Motor neuron (in vitro differentiated cells): Measurements from ENCODE around the gene PTPN4. TPM values are rescaled to one million over a fixed set of nuclear protein-coding genes. Genes with fewer than 3 reads are reported as not detected.
"Not testable (repeated sequence)": the region's sequence is repeated elsewhere in the genome, so short reads cannot be mapped to it uniquely, and the experiment has no call there.

Experiments
- ATAC-seq, 8 experiments: fragments of 200-7000 bp; cut with Tn5 transposase; replicated peaks in 6 of 8; 2 replicates each; pipeline ENCODE4 v1.8.0; 2021; ENCODE audit warnings: mild to moderate bottlenecking in 8 of 8, moderate library complexity in 8 of 8
- H3K27ac ChIP-seq, 2 donors: fragments of 250-450 bp; sonication (Bioruptor Pico); 2 replicates each; pipeline ENCODE4 v1.9.0; 2021; ENCODE audit warnings: antibody characterized with exemption in 2 of 2, mild to moderate bottlenecking in 2 of 2, moderate library complexity in 1 of 2
- H3K4me1 ChIP-seq, 2 donors: fragments of 250-450 bp; sonication (Bioruptor Pico); replicated peaks in 1 of 2; 2 replicates each; pipeline ENCODE4 v1.6.1; 2021; ENCODE audit warnings: antibody characterized with exemption in 2 of 2, mild to moderate bottlenecking in 2 of 2, moderate library complexity in 1 of 2
- H3K4me3 ChIP-seq, 5 donors: fragments of 250-450 bp; sonication (Bioruptor Pico); 2 replicates each; pipeline ENCODE4 v1.9.0; 2021; ENCODE audit warnings: antibody characterized with exemption in 5 of 5, mild to moderate bottlenecking in 5 of 5, moderate library complexity in 4 of 5
- WGBS, 10 experiments: fragments of 450-650 bp; shearing (Covaris generic); methylation state at CpG; one replicate each; pipeline ENCODE4 v1.0.0; 2022; 5-methylcytosine and 5-hydroxymethylcytosine counted together
- in situ Hi-C, 9 experiments: fragments of 400-800 bp; cut with MboI; loops; one replicate each; pipeline ENCODE4 v1.15.0; 2021; ENCODE audit warnings: low sequenced_read_pairs in 9 of 9, low pct_unique_long_range_greater_than_20kb in 2 of 9; ENCODE audit not compliant: unreplicated experiment in 9 of 9
- total RNA-seq, 8 experiments: library from RNA; unstranded; fragments of 300-600 nt; gene quantifications; 2 replicates each; pipeline versions ENCODE4 v1.2.3 to v1.2.4, GENCODE V29; 2022

Gene PTPN4
- total RNA-seq, 8 experiments from 2014 or later: 10.9 to 37.1 (median 20.4) TPM

DNA sequence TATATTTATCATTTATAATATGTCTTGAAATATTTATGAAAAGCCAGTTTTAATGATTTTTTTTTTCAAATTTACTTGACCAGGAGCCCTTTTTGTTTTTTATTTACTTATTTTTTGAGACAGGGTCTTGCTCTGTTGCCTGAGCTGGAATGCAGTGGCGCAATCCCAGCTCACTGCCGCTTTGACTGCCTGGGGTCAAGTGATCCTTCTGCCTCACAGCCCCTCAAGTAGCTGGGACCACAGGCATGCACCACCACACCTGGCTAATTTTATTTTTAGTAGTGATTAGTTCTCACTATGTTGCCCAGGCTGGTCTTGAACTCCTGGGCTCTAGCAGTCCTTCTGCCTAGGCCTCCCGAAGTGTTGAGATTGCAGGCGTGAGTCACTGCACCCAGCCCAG, 258.8 kb downstream of the PTPN4 start:
- in situ Hi-C loops: no loop called here
- H3K4me3 ChIP-seq: no peak overlapping the region
- H3K4me1 ChIP-seq: peaks cover 2 to 11% of the 10 kb centered on the region in 2 donors
- WGBS, 10 experiments: 96 to 100% (median 100%) methylated on average over 1 to 4 of the region's 4 CpGs; no CpG with 5 or more reads in 1 of the 10 experiments
- no peak for ATAC-seq
- H3K27ac ChIP-seq: no peak overlapping the region

DNA sequence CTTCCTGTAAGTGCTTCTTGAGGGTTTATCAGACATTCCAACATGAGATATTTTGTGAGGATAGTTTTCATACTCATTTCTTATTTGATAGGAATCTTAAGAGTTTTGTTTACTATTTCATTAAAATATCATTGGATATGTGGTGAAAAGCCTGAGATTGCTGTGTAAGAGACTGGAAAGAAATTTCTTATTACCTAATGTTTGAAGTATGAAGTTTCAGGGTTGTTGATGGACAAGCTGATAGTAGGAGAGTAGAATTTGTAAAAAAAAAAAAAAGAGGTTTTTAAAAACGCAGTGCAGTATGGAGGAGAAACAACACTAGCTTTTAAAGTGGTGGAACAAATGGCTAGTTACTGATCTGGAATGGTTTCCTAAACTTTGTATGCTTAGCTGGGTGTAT, 260.8 kb downstream of the PTPN4 start:
- no peak for ATAC-seq
- Histone ChIP-seq H3K4me3 (no peak overlapping the region), H3K4me1 (peaks cover 0 to 2% of the 10 kb centered on the region in 2 donors), H3K27ac (no peak overlapping the region)
- in situ Hi-C loops: no loop called here
- WGBS, 10 experiments: 50 to 100% (median 90%) methylated on average over 1 of the region's 1 CpG

DNA sequence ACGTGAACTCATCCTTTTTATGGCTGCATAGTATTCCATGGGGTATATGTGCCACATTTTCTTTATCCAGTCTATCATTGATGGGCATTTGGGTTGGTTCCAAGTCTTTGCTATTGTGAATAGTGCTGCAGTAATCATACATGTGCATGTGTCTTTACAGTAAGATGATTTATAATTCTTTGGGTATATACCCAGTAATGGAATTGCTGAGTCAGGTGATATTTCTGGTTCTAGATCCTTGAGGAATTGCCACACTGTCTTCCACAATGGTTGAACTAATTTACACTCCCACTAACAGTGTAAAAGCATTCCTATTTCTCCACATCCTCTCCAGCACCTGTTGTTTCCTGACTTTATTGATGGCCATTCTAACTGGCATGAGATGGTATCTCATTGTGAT, 262.8 kb downstream of the PTPN4 start:
- ATAC-seq, H3K4me3 ChIP-seq, H3K27ac ChIP-seq, in situ Hi-C loops, H3K4me1 ChIP-seq: not testable (repeated sequence)
- no CpG with 5 or more reads among the region's 1 CpG for WGBS, 10 experiments

DNA sequence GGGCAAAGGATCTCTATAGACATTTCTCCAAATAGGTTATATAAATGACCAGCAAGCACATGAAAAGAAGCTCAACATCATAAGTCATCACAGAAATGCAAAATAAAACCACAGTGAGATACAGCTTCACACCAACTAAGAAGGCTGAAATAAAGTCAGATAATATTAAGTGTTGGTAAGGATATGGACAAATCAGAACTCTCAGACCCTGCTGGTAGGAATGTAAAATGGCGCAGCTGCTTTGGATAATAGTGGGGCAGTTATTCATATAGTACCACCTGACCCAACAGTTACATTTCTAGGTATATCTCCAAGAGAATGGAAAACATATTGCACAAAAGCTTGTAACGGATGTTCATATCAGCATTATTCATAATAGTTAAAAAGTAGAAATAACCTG, 267.2 kb downstream of the PTPN4 start:
- Histone ChIP-seq H3K4me1 (no peaks in the 10 kb centered on the region), H3K27ac (no peak overlapping the region), H3K4me3 (no peak overlapping the region)
- ATAC-seq: no peak
- in situ Hi-C loops: no loop called here
- whole genome bisulfite sequencing, 10 experiments: 71 to 100% (median 96%) methylated on average over 1 to 2 of the region's 2 CpGs; no CpG with 5 or more reads in 1 of the 10 experiments

DNA sequence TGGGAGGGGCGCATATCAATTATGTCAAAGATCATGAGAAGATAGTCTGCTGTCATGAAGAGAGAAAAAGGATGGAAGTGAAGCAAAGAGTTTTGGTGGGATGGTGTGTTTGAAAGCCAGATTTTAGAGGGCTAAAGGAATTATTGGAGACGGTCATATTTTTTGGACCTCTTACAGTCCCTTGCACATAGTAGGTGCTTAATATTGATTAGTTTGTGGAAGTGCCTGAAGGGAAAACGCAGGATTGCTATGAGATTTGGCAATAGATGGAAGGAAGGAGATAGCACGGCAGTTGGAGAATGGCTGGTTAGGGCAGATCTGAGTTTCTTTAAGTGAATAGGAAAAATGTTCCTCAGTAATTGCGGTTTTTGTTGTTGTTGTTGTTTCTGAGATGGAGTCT, 269.1 kb downstream of the PTPN4 start:
- Histone ChIP-seq H3K4me3 (no peak overlapping the region), H3K27ac (no peak overlapping the region), H3K4me1 (peaks cover 0 to under 1% of the 10 kb centered on the region in 2 donors)
- WGBS, 10 experiments: 60 to 100% (median 92%) methylated on average over 1 to 5 of the region's 5 CpGs
- in situ Hi-C loops: no loop called here
- no peak for ATAC-seq

DNA sequence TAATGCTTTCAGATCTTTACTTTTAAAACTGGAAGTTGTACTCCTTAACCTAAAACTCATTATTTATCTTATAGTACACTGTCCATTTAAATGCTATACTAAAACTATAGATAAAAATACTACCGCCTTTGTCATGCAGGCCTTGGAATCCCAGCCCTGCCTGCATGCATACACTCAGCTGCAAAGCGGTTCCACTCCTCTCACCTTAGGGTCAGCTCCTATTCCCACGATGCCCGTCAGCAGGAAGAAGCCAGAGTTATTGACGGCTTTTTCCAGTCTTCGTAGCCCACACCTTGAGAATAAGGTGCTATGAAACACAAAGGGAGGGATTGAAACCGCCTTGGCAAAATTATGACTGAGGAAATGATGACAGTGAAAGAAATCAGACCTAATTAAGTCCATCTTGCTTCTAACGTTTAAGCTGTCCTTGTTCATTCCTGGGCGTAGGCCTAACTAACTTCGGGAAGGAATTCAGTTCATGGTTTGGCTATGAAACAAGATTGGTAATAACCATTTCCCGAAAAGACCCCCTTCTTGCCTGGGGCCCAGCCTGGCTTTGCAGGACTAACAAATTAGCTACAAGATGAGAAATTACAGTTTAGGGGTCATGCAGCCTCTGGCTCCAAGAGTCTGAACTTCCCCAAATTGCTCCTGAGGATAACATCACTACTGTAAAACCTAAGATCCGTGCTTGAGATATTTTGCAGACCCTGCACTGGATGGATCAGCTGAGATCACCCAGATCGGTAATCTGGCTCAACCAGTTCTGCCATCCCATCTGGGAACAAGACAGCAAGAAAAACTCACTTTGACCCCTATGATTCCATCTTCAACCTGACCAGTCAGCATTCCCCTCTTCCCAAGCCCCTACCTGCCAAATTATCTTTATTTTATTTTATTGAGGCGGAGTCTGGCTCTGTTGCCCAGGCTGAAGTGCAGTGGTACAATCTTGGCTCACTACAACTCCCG, 270.2 kb downstream of the PTPN4 start:
- Histone ChIP-seq H3K4me3 (no peak overlapping the region), H3K27ac (no peak overlapping the region), H3K4me1 (peaks cover 0 to 3% of the 10 kb centered on the region in 2 donors)
- WGBS, 10 experiments: 60 to 96% (median 77%) methylated on average over 1 to 14 of the region's 15 CpGs
- in situ Hi-C loops: no loop called here
- no peak for ATAC-seq

DNA sequence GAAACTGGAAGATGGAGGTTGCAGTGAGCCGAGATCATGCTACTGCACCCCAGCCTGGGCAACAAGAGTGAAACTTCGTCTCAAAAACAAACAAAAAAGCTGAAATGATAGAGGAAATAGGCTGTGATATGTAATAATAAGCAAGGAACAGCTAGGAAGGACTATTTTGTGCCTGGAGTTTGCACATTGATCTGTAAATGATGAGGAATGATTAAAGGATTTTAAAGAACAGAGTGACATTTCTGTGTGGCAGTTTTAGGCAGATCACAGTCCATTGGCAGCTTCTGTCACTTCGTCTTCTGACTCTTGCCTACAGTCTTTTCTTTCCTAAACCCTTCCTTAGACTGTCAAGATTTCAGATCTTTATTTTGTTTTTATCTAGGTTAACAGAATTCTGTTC, 272.6 kb downstream of the PTPN4 start:
- 40 to 100% (median 83%) methylated on average over 1 to 3 of the region's 3 CpGs; no CpG with 5 or more reads in 2 of the 10 experiments for WGBS, 10 experiments
- peaks cover 2 to 3% of the 10 kb centered on the region in 2 donors for H3K4me1 ChIP-seq
- ATAC-seq: no peak
- no peak overlapping the region for H3K27ac ChIP-seq
- no peak overlapping the region for H3K4me3 ChIP-seq
- in situ Hi-C loops: no loop called here

Other genes with a start within 250 kb of the PTPN4 start
- gene SCTR, start 235.4 kb upstream of the PTPN4 start, total RNA-seq: under 1 TPM in 4 of 8 experiments, not detected in 4; 0.05 to 0.84 (median 0.35) TPM
- gene CFAP221, start 215.5 kb upstream of the PTPN4 start, total RNA-seq: 10 to 100 TPM in 1 of 8 experiments, 1 to 10 TPM in 5, under 1 TPM in 1, not detected in 1; 0.52 to 18.7 (median 6.0) TPM
- gene TMEM177, start 80.7 kb upstream of the PTPN4 start, total RNA-seq: 10 to 100 TPM; 10.1 to 20.0 (median 13.5) TPM